SK-N-DZ (cell line): ENCODE measurements around the gene ADGRD1.
"Not testable (repeated sequence)": the region's sequence is repeated elsewhere in the genome, so short reads cannot be mapped to it uniquely, and the experiment has no call there.

Experiments used
- DNase-seq: peaks from one replicate; pipeline ENCODE4 v3.0.0-alpha.2; 2015; ENCODE audit warnings: low spot score

Gene ADGRD1

GRCh38 chr12:131055596-131056233, 102.0 kb downstream of the ADGRD1 start:
- DNase-seq = no peak

- DNase-seq = no peak
Measured at GRCh38 chr12:131056626-131057025, 102.9 kb downstream of the ADGRD1 start.

- DNase-seq = no peak
Measured at GRCh38 chr12:131057211-131057721, 103.6 kb downstream of the ADGRD1 start.

GRCh38 chr12:131057722-131058515, 104.2 kb downstream of the ADGRD1 start:
- no peak for DNase-seq

- DNase-seq = no peak
Measured at GRCh38 chr12:131058700-131059099, 105.0 kb downstream of the ADGRD1 start.

GRCh38 chr12:131060011-131060703, 106.5 kb downstream of the ADGRD1 start:
- no peak for DNase-seq

- DNase-seq = no peak
Measured at GRCh38 chr12:131061041-131061806, 107.5 kb downstream of the ADGRD1 start.

GRCh38 chr12:131063413-131063812, 109.7 kb downstream of the ADGRD1 start:
- DNase-seq = no peak

- no peak for DNase-seq
Measured at GRCh38 chr12:131063960-131064359, 110.3 kb downstream of the ADGRD1 start.

- no peak for DNase-seq
Measured at GRCh38 chr12:131065279-131065678, 111.6 kb downstream of the ADGRD1 start.

GRCh38 chr12:131065801-131066200, 112.1 kb downstream of the ADGRD1 start:
- no peak for DNase-seq

GRCh38 chr12:131066207-131066885, 112.6 kb downstream of the ADGRD1 start:
- DNase-seq = no peak

GRCh38 chr12:131066886-131067490, 113.3 kb downstream of the ADGRD1 start:
- DNase-seq = no peak

- DNase-seq = no peak
Measured at GRCh38 chr12:131067981-131068851, 114.5 kb downstream of the ADGRD1 start.

- not testable (repeated sequence) for DNase-seq
Measured at GRCh38 chr12:131068926-131069720, 115.4 kb downstream of the ADGRD1 start.

GRCh38 chr12:131070136-131070535, 116.4 kb downstream of the ADGRD1 start:
- not testable (repeated sequence) for DNase-seq

GRCh38 chr12:131070668-131071067, 117.0 kb downstream of the ADGRD1 start:
- DNase-seq = not testable (repeated sequence)

- DNase-seq = not testable (repeated sequence)
Measured at GRCh38 chr12:131071234-131071820, 117.6 kb downstream of the ADGRD1 start.
